ENCODE measurements around the gene FAM89A. TPM values are rescaled to one million over a fixed set of nuclear protein-coding genes. Genes with fewer than 3 reads are reported as not detected.

Gene FAM89A
- total and polyA plus RNA-seq, 2 of the 8 experiments (the other 6 are each of a cell fraction or from before 2014, with no cell fraction given): 2.1 to 2.2 TPM

DNA sequence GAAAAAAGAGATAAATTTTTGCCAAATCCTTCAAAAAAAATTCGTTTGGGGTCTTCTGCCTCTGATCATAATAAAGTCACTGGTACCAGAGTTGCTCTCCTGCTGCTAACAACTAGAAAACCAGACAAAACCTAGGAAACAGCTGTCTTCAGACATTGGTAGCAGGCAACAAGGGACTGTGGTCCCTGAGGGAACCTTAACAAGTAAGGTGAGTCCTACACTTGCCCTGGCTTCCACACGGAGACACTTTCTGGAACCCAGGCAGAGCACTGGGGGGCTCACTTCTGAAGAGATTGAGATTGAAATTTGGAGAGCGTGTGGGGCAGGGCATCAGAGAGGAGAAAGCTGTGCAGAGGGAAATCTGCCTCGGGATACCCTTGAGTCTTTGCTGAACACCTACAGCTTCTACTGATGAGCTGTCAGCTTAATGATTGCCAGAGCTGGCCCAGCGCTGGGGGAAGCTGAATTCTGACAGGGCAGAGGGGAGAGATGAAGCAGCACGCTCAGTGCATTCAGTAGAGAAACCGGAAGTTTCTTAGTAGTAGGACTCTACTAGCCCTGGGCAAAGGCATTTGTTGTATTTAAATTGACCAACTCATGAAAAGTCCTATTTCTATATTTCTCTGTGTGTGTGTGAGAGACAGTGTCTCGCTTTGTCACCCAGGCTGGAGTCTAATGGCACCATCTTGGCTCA, 18.5 kb upstream of the FAM89A start (continued):
- TF ChIP-seq, protein P1, sequence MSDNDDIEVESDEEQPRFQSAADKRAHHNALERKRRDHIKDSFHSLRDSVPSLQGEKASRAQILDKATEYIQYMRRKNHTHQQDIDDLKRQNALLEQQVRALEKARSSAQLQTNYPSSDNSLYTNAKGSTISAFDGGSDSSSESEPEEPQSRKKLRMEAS (IDR thresholded peaks at IDR 0.05): no peak
- TF ChIP-seq HDAC6 (IDR thresholded peaks at IDR 0.05; ENCODE audit: low read depth, low read length): no peak
- no peak for TF ChIP-seq SP2 (IDR thresholded peaks at IDR 0.05; ENCODE audit: low read length)
- no peak for TF ChIP-seq SP4 (IDR thresholded peaks at IDR 0.05; ENCODE audit: low read length)
- no peak for TF ChIP-seq TBP (IDR thresholded peaks at IDR 0.05; ENCODE audit: low read depth, low read length)
- TF ChIP-seq CBX5 (IDR thresholded peaks at IDR 0.05; ENCODE audit: low read depth, low read length): no peak
- TF ChIP-seq RXRA (IDR thresholded peaks at IDR 0.05; ENCODE audit: insufficient read depth, low read depth, low read length): no peak
- TF ChIP-seq POLR2A (IDR thresholded peaks at IDR 0.05; ENCODE audit: control extremely low read depth in 1 of 2, low read depth in 2 of 2, low read length in 2 of 2): no peak
- no peak for TF ChIP-seq EZH2 (IDR thresholded peaks at IDR 0.05; ENCODE audit: low read depth, low read length, severe bottlenecking)
